Measurements from ENCODE around the gene LRRC36.

- TF ChIP-seq CTCF (IDR thresholded peaks at IDR 0.05) (no peak), POLR2A (IDR thresholded peaks at IDR 0.05) (no peak)
Measured at GRCh38 chr16:67431775-67432505, 105.3 kb downstream of the LRRC36 start.
